H9 (cell line): ENCODE results near the gene COX10. TPM values are rescaled to one million over a fixed set of nuclear protein-coding genes. Genes with fewer than 3 reads are reported as not detected.

Source experiments
- DNase-seq: peaks from one replicate; pipeline ENCODE4 v3.0.0-alpha.2; 2017
- H2AFZ ChIP-seq: one replicate; pipeline ENCODE4 v1.6.1; 2013; ENCODE audit warnings: mild to moderate bottlenecking, low read length, control low read depth, moderate library complexity
- H2AK5ac ChIP-seq: 2 replicates; pipeline ENCODE4 v1.6.1; 2013; ENCODE audit warnings: low read length, control low read depth, mixed read lengths; ENCODE audit not compliant: insufficient read length
- H2BK120ac ChIP-seq: one replicate; pipeline ENCODE4 v1.6.1; 2013; ENCODE audit warnings: low read depth, mild to moderate bottlenecking, low read length, control low read depth, inconsistent platforms; ENCODE audit not compliant: poor library complexity, severe bottlenecking
- H2BK12ac ChIP-seq: 2 replicates; pipeline ENCODE4 v1.6.1; 2013; ENCODE audit warnings: low read length, control low read depth, mixed read lengths, low read depth; ENCODE audit not compliant: insufficient read length
- H2BK15ac ChIP-seq: 2 replicates; pipeline ENCODE4 v1.6.1; 2013; ENCODE audit warnings: low read depth, low read length, control low read depth
- H2BK20ac ChIP-seq: one replicate; pipeline ENCODE4 v1.6.1; 2013; ENCODE audit warnings: low read depth, mild to moderate bottlenecking, low read length, control low read depth, inconsistent platforms; ENCODE audit not compliant: poor library complexity, severe bottlenecking
- H2BK5ac ChIP-seq: 2 replicates; pipeline ENCODE4 v1.6.1; 2013; ENCODE audit warnings: low read length, control low read depth, mixed read lengths; ENCODE audit not compliant: insufficient read length
- H3K14ac ChIP-seq: 2 replicates; pipeline ENCODE4 v1.6.1; 2013; ENCODE audit warnings: low read length, control low read depth; ENCODE audit not compliant: insufficient read depth
- H3K18ac ChIP-seq: 2 replicates; pipeline ENCODE4 v1.6.1; 2013; ENCODE audit warnings: low read depth, mild to moderate bottlenecking, mixed read lengths, low read length, control low read depth; ENCODE audit not compliant: insufficient read length
- H3K23ac ChIP-seq: 2 replicates; pipeline ENCODE4 v1.6.1; 2013; ENCODE audit warnings: low read length, control low read depth, mixed read lengths, low read depth; ENCODE audit not compliant: insufficient read length
- H3K23me2 ChIP-seq: 2 replicates; pipeline ENCODE4 v1.6.1; 2013; ENCODE audit warnings: low read depth, mild to moderate bottlenecking, mixed read lengths, low read length, control low read depth; ENCODE audit not compliant: insufficient read length, poor library complexity, severe bottlenecking
- H3K27ac ChIP-seq: 2 replicates; pipeline ENCODE4 v1.5.1; 2013; ENCODE audit warnings: low read length, control low read depth, mixed read lengths, low read depth; ENCODE audit not compliant: insufficient read length
- H3K27me3 ChIP-seq: 2 replicates; pipeline ENCODE4 v1.6.1; 2013; ENCODE audit warnings: low read length, control low read depth, inconsistent platforms; ENCODE audit not compliant: insufficient read depth
- H3K4ac ChIP-seq: 2 replicates; pipeline ENCODE4 v1.6.1; 2013; ENCODE audit warnings: low read depth, mild to moderate bottlenecking, control low read depth, inconsistent platforms, low read length, moderate library complexity
- H3K4me1 ChIP-seq: 2 replicates; pipeline ENCODE4 v1.6.1; 2013; ENCODE audit warnings: low read length, control low read depth, inconsistent platforms; ENCODE audit not compliant: insufficient read depth
- H3K4me2 ChIP-seq: 2 replicates; pipeline ENCODE4 v1.6.1; 2013; ENCODE audit warnings: low read length, control low read depth, mixed read lengths; ENCODE audit not compliant: insufficient read length, insufficient read depth
- H3K56ac ChIP-seq: 2 replicates; pipeline ENCODE4 v1.6.1; 2013; ENCODE audit warnings: low read depth, mild to moderate bottlenecking, mixed read lengths, low read length, control low read depth; ENCODE audit not compliant: insufficient read length
- H3K79me1 ChIP-seq: 2 replicates; pipeline ENCODE4 v1.6.1; 2013; ENCODE audit warnings: low read depth, mild to moderate bottlenecking, moderate library complexity, low read length, control low read depth, inconsistent platforms; ENCODE audit not compliant: insufficient read depth, poor library complexity, severe bottlenecking
- H3K79me2 ChIP-seq: 2 replicates; pipeline ENCODE4 v1.6.1; 2013; ENCODE audit warnings: low read length, control low read depth, inconsistent platforms; ENCODE audit not compliant: insufficient read depth
- H3K9ac ChIP-seq: 2 replicates; pipeline ENCODE4 v1.6.1; 2013; ENCODE audit warnings: low read length, control low read depth, mixed read lengths; ENCODE audit not compliant: insufficient read length; ENCODE audit errors: extremely low read depth
- H3K9me3 ChIP-seq: one replicate; pipeline ENCODE4 v1.6.1; 2013; ENCODE audit warnings: low read depth, low read length, inconsistent platforms; ENCODE audit not compliant: control insufficient read depth
- H3T11ph ChIP-seq: one replicate; pipeline ENCODE4 v1.6.1; 2013; ENCODE audit warnings: mild to moderate bottlenecking, low read length, control low read depth, inconsistent platforms
- H4K20me1 ChIP-seq: one replicate; pipeline ENCODE4 v1.6.1; 2013; ENCODE audit not compliant: control insufficient read depth, insufficient read length, insufficient read depth
- H4K5ac ChIP-seq: 2 replicates; pipeline ENCODE4 v1.6.1; 2013; ENCODE audit warnings: low read depth, mild to moderate bottlenecking, mixed read lengths, low read length, control low read depth; ENCODE audit not compliant: insufficient read length
- H4K8ac ChIP-seq: replicated peaks from 2 replicates; pipeline ENCODE4 v1.6.1; 2013; ENCODE audit warnings: low read length, control low read depth, mixed read lengths, low read depth; ENCODE audit not compliant: insufficient read length
- H4K91ac ChIP-seq: 2 replicates; pipeline ENCODE4 v1.6.1; 2013; ENCODE audit warnings: low read depth, mild to moderate bottlenecking, moderate library complexity, mixed read lengths, low read length, control low read depth; ENCODE audit not compliant: insufficient read length
- H3K27ac Mint-ChIP-seq, 3 experiments: 2 replicates in 2 of 3; 3 replicates in 1 of 3; pipeline ENCODE4 v1.8.0; 2020 to 2021; ENCODE audit warnings: mixed read lengths in 3 of 3, mild to moderate bottlenecking in 1 of 3, moderate library complexity in 1 of 3
- H3K27me3 Mint-ChIP-seq: 2 replicates; pipeline ENCODE4 v1.8.0; 2021; ENCODE audit warnings: low read depth, mild to moderate bottlenecking, moderate library complexity, mixed read lengths
- H3K36me3 Mint-ChIP-seq, 3 experiments: 2 replicates in 2 of 3; 3 replicates in 1 of 3; pipeline ENCODE4 v1.8.0; 2020 to 2021; ENCODE audit warnings: low read depth in 3 of 3, mixed read lengths in 3 of 3; ENCODE audit not compliant: insufficient read depth in 1 of 3
- H3K4me1 Mint-ChIP-seq, 2 experiments: 2 replicates each; pipeline ENCODE4 v1.8.0; 2020; ENCODE audit warnings: mixed read lengths in 2 of 2
- H3K4me3 Mint-ChIP-seq, 2 experiments: 2 replicates in 1 of 2; 3 replicates in 1 of 2; pipeline ENCODE4 v1.8.0; 2020 to 2021; ENCODE audit warnings: mild to moderate bottlenecking in 2 of 2, mixed read lengths in 2 of 2, moderate library complexity in 1 of 2
- H3K9me3 Mint-ChIP-seq, 2 experiments: 2 replicates in 1 of 2; 3 replicates in 1 of 2; pipeline ENCODE4 v1.8.0; 2020; ENCODE audit warnings: mild to moderate bottlenecking in 2 of 2, mixed read lengths in 2 of 2, moderate library complexity in 1 of 2
- CTCF ChIP-seq: fragments of 200-600 bp; sonication (generic); conservative IDR thresholded peaks from 3 replicates; pipeline ENCODE4 v1.8.0; 2021; ENCODE audit warnings: antibody characterized with exemption, mild to moderate bottlenecking
- WGBS: extraction: QIAGEN DNeasy Blood & Tissue Kit; methylation state at CpG from one replicate; pipeline ENCODE4 v1.1.7; 2013; ENCODE audit warnings: missing lambda C conversion rate, low lambda C conversion rate, mixed read lengths; ENCODE audit not compliant: insufficient read length; ENCODE audit errors: extremely low coverage; 5-methylcytosine and 5-hydroxymethylcytosine counted together
- total RNA-seq: library from RNA; stranded (reverse); gene quantifications from 2 replicates; pipeline ENCODE4 v1.2.1, GENCODE V29; 2021

Gene COX10
- total RNA-seq, 1 experiment from 2014 or later, result 20.6 TPM

GRCh38 chr17:14201021-14201987 lies 132.0 kb downstream of the COX10 start:
- H3K27me3 Mint-ChIP-seq, result no peaks in the 10 kb centered on the region

More at GRCh38 chr17:14201021-14201987, 132.0 kb downstream of the COX10 start:
- H3K36me3 Mint-ChIP-seq, result no peaks in the 10 kb centered on the region; a peak in 2 of 7 replicates
- no peak overlapping the region for H3K4me3 Mint-ChIP-seq
- Histone ChIP-seq H2BK20ac (no peak overlapping the region), H3K4me2 (no peak overlapping the region), H3K27me3 (no peaks in the 10 kb centered on the region), H3K9ac (no peak overlapping the region), H4K20me1 (no peaks in the 10 kb centered on the region), H2BK120ac (no peak overlapping the region), H4K91ac (no peak overlapping the region), H2AFZ (no peak overlapping the region), H3K4me1 (no peaks in the 10 kb centered on the region), H3T11ph (no peak overlapping the region), H2BK5ac (no peak overlapping the region), H3K9me3 (no peaks in the 10 kb centered on the region), H2BK15ac (no peak overlapping the region), H3K27ac (no peak overlapping the region), H3K79me2 (no peaks in the 10 kb centered on the region), H3K18ac (no peak overlapping the region), H3K14ac (no peak overlapping the region), H3K79me1 (no peaks in the 10 kb centered on the region), H4K8ac (no peak overlapping the region), H3K56ac (no peak overlapping the region), H2BK12ac (no peak overlapping the region), H2AK5ac (no peak overlapping the region), H3K23me2 (no peaks in the 10 kb centered on the region), H3K4ac (no peak overlapping the region), H4K5ac (no peak overlapping the region), H3K23ac (no peak overlapping the region)
- peak overlapping the region; percentile 74 to 93 (median 87) for H3K27ac Mint-ChIP-seq
- WGBS, result no CpG with 5 or more reads among the region's 10 CpGs
- no peak for TF ChIP-seq CTCF
- peaks cover 9 to 18% of the 10 kb centered on the region in 2 experiments for H3K4me1 Mint-ChIP-seq
- no peak for DNase-seq
- no peaks in the 10 kb centered on the region; a peak in 1 of 5 replicates for H3K9me3 Mint-ChIP-seq
